IMR-90 (cell line): ENCODE data around the gene ECSIT. TPM values are rescaled to one million over a fixed set of nuclear protein-coding genes. Genes with fewer than 3 reads are reported as not detected.

Source experiments
- ATAC-seq: fragments of 200-7000 bp; cut with Tn5 transposase; 2 replicates; pipeline ENCODE4 v1.9.1; 2020; ENCODE audit warnings: low read depth, mild to moderate bottlenecking, moderate library complexity
- BruUV-seq: library from RNA; stranded (reverse); fragments of 400-500 nt; replicated peaks from 2 replicates; lab custom pipeline; 2021; lab: Mats Ljungman, UMichigan
- CTCF ChIA-PET: fragments of 300-600 bp; formaldehyde crosslinking; extraction: SDS; loops from one replicate; lab custom pipeline; 2021; ENCODE audit warnings: antibody characterized with exemption; lab: Yijun Ruan, JAX
- POLR2A ChIA-PET: fragments of 300-600 bp; sonication (Branson Sonifier 250); formaldehyde crosslinking; loops from one replicate; lab custom pipeline; 2022; ENCODE audit warnings: antibody characterized with exemption; ENCODE audit not compliant: unreplicated experiment; lab: Charles Lee
- DNase-seq: peaks from one replicate; pipeline ENCODE4 v3.0.0; 2013
- H2AFZ ChIP-seq: replicated peaks from 2 replicates; pipeline ENCODE3; 2013; ENCODE audit warnings: low read length, mild to moderate bottlenecking; ENCODE audit not compliant: poor library complexity
- H2AK5ac ChIP-seq: 2 replicates; pipeline ENCODE4 v1.6.1; 2013; ENCODE audit warnings: low read depth, low read length, inconsistent platforms
- H2AK9ac ChIP-seq: replicated peaks from 2 replicates; pipeline ENCODE3; 2013; ENCODE audit warnings: mild to moderate bottlenecking, low read depth, low read length, moderate library complexity; ENCODE audit not compliant: poor library complexity
- H2BK120ac ChIP-seq: 2 replicates; pipeline ENCODE4 v1.6.1; 2013; ENCODE audit warnings: low read depth, low read length, inconsistent platforms
- H2BK15ac ChIP-seq: 3 replicates; pipeline ENCODE4 v1.6.1; 2013; ENCODE audit warnings: low read depth, low read length, inconsistent platforms
- H2BK20ac ChIP-seq: 2 replicates; pipeline ENCODE4 v1.6.1; 2013; ENCODE audit warnings: low read depth, mild to moderate bottlenecking, inconsistent platforms, low read length, moderate library complexity
- H2BK5ac ChIP-seq: 2 replicates; pipeline ENCODE4 v1.6.1; 2013; ENCODE audit warnings: mild to moderate bottlenecking, low read depth, low read length, inconsistent platforms; ENCODE audit not compliant: poor library complexity, severe bottlenecking
- H3K14ac ChIP-seq: replicated peaks from 2 replicates; pipeline ENCODE4 v1.6.1; 2013; ENCODE audit warnings: low read depth, low read length, inconsistent platforms
- H3K18ac ChIP-seq: 2 replicates; pipeline ENCODE4 v1.6.1; 2013; ENCODE audit warnings: low read depth, low read length, control low read depth
- H3K23ac ChIP-seq: 2 replicates; pipeline ENCODE4 v1.6.1; 2013; ENCODE audit warnings: low read depth, low read length, inconsistent platforms
- H3K27ac ChIP-seq: 2 replicates; pipeline ENCODE4 v1.5.1; 2013; ENCODE audit warnings: mild to moderate bottlenecking, control low read depth, low read length; ENCODE audit not compliant: insufficient read depth
- H3K27me3 ChIP-seq: 2 replicates; pipeline ENCODE4 v1.6.1; 2013; ENCODE audit warnings: low read length; ENCODE audit not compliant: control insufficient read depth, insufficient read depth
- H3K36me3 ChIP-seq: 2 replicates; pipeline ENCODE4 v1.6.1; 2013; ENCODE audit warnings: low read length, mixed read lengths; ENCODE audit not compliant: control insufficient read depth, insufficient read depth
- H3K4ac ChIP-seq: 2 replicates; pipeline ENCODE4 v1.6.1; 2013; ENCODE audit warnings: low read depth, low read length, inconsistent platforms
- H3K4me1 ChIP-seq: 2 replicates; pipeline ENCODE4 v1.6.1; 2013; ENCODE audit warnings: low read length, mixed read lengths; ENCODE audit not compliant: control insufficient read depth, insufficient read depth
- H3K4me2 ChIP-seq: 2 replicates; pipeline ENCODE4 v1.6.1; 2013; ENCODE audit warnings: low read depth, mild to moderate bottlenecking, control low read depth, low read length, moderate library complexity
- H3K4me3 ChIP-seq: 2 replicates; pipeline ENCODE4 v1.5.1; 2013; ENCODE audit warnings: low read depth, mild to moderate bottlenecking, control low read depth, low read length, moderate library complexity; ENCODE audit not compliant: insufficient read depth
- H3K56ac ChIP-seq: 2 replicates; pipeline ENCODE4 v1.6.1; 2013; ENCODE audit warnings: low read length, inconsistent platforms; ENCODE audit not compliant: insufficient read depth; ENCODE audit errors: extremely low read depth
- H3K79me1 ChIP-seq, 2 experiments: 2 replicates each; pipeline ENCODE4 v1.6.1; 2013; ENCODE audit warnings: low read length in 2 of 2, inconsistent platforms in 1 of 2, low read depth in 1 of 2
- H3K9ac ChIP-seq: 2 replicates; pipeline ENCODE4 v1.6.1; 2013; ENCODE audit warnings: low read depth, low read length, control low read depth
- H3K9me1 ChIP-seq: 2 replicates; pipeline ENCODE4 v1.6.1; 2013; ENCODE audit warnings: low read length, inconsistent platforms; ENCODE audit not compliant: insufficient read depth
- H3K9me3 ChIP-seq: 2 replicates; pipeline ENCODE4 v1.6.1; 2013; ENCODE audit warnings: low read length; ENCODE audit not compliant: control insufficient read depth, insufficient read depth
- H4K20me1 ChIP-seq: 2 replicates; pipeline ENCODE4 v1.6.1; 2013; ENCODE audit warnings: low read length, inconsistent platforms; ENCODE audit not compliant: insufficient read depth
- H4K5ac ChIP-seq: 2 replicates; pipeline ENCODE4 v1.6.1; 2013; ENCODE audit warnings: mild to moderate bottlenecking, low read depth, low read length, control low read depth
- H4K8ac ChIP-seq, 2 experiments: 2 replicates each; pipeline ENCODE4 v1.6.1; 2013; ENCODE audit warnings: low read depth in 2 of 2, low read length in 2 of 2, control low read depth in 1 of 2, inconsistent platforms in 1 of 2
- H4K91ac ChIP-seq: 2 replicates; pipeline ENCODE4 v1.6.1; 2013; ENCODE audit warnings: low read depth, low read length, inconsistent platforms; ENCODE audit not compliant: insufficient read depth
- CHD1 ChIP-seq: IDR thresholded peaks from 2 replicates; pipeline ENCODE4 v1.6.1; 2012; ENCODE audit warnings: low read depth, low read length, improper control_type of control experiment
- MAZ ChIP-seq: IDR thresholded peaks from 2 replicates; pipeline ENCODE4 v1.6.1; 2012; ENCODE audit warnings: low read depth, mild to moderate bottlenecking, low read length, improper control_type of control experiment, moderate library complexity, borderline replicate concordance
- NFE2L2 ChIP-seq: fragments of 150-350 bp; IDR thresholded peaks from 2 replicates; pipeline ENCODE4 v1.6.1; 2016; ENCODE audit warnings: low read depth, mild to moderate bottlenecking, low read length
- RAD21 ChIP-seq: IDR thresholded peaks from 2 replicates; pipeline ENCODE4 v1.6.1; 2012; ENCODE audit warnings: low read length, improper control_type of control experiment
- SMC3 ChIP-seq: fragments of 150-350 bp; IDR thresholded peaks from 2 replicates; pipeline ENCODE4 v1.6.1; 2016; ENCODE audit warnings: low read depth, mild to moderate bottlenecking, antibody characterized with exemption, low read length, moderate library complexity
- USF2 ChIP-seq: fragments of 150-350 bp; IDR thresholded peaks from 2 replicates; pipeline ENCODE4 v1.6.1; 2017; ENCODE audit warnings: mild to moderate bottlenecking, antibody characterized with exemption, low read length, low read depth
- WGBS, 2 experiments: methylation state at CpG; one replicate each; pipeline versions ENCODE4 v1.1.5 to v1.1.7; 2013; ENCODE audit warnings: missing lambda C conversion rate in 2 of 2; ENCODE audit not compliant: insufficient read length in 1 of 2; ENCODE audit errors: extremely low coverage in 2 of 2; 5-methylcytosine and 5-hydroxymethylcytosine counted together
- dilution Hi-C: fragments of 300-500 bp; cut with HindIII; formaldehyde crosslinking; loops from one replicate; pipeline ENCODE4 v1.14.3; 2018; ENCODE audit warnings: low sequenced_read_pairs; ENCODE audit not compliant: unreplicated experiment
- in situ Hi-C: fragments of 300-500 bp; cut with MboI; formaldehyde crosslinking; loops from 3 replicates; pipeline ENCODE4 v1.14.3; 2019; ENCODE audit warnings: low sequenced_read_pairs, inconsistent platforms, mixed read lengths
- intact Hi-C: fragments of 100-400 bp; cut with micrococcal nuclease; formaldehyde crosslinking; loops from 2 replicates; pipeline ENCODE4 v1.10.0; 2022
- polyA plus RNA-seq, 3 experiments: library from polyadenylated mRNA; depleted of rRNA; stranded (reverse); fragments of >200 nt; gene quantifications; 2 replicates each; pipeline ENCODE4 v1.2.3, GENCODE V29; 2012; ENCODE audit warnings: low replicate concordance in 1 of 3
- total RNA-seq: library from RNA; depleted of rRNA; stranded (reverse); fragments of >200 nt; gene quantifications from 2 replicates; pipeline ENCODE4 v1.2.3, GENCODE V29; 2012
- TF ChIP-seq, protein P1 (sequence below): fragments of 150-350 bp; IDR thresholded peaks from 2 replicates; pipeline ENCODE4 v1.6.1; 2016; ENCODE audit warnings: low read depth, mild to moderate bottlenecking, low read length, moderate library complexity, borderline replicate concordance

The ECSIT gene
- total and polyA plus RNA-seq, 2 of the 4 experiments (the other 2 are of a cell fraction) = 30.5 to 42.3 TPM

DNA sequence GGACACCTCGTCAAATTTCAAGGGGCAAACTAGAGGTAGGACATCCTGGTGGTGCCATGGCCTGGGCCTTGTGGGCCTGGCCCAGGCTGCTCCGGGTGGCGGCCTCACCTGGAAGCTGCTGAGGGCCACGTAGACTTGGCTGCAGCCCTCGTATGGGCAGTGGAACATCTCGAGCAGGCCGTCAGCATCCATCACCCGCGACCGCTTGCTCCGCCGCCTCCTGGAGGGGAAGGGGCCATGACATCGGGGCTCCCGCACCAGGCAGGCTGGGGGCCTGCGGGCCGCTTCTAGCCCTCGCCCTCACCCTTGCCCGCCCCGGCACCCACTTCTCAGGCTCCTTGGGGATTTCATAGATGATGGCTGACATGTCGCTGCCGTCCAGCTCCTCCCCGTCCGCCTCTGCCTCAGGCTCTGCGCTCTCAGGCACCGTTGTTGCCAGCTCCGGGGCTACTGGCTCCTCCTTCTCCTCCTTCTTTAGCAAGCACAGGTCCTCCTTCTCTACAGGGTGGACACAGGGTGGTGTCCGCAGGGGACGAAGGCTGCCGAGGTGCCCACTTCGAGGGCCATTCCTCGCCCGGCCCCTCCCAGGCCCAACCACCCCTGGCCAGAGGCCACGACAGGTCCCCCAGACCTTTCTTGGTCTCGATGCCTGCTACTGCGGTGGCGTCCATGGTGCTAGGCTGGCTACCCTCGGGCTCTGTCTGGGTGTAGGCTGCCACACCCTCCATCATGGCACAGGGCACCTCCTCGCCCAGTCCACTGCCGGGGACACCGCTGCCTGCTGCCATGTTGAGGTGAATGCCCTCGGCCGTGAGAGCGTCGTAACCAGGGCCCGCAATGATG is 42.1 kb downstream of the ECSIT start:
- H2BK120ac ChIP-seq = no peak overlapping the region
- no peak overlapping the region for H2BK20ac ChIP-seq
- no peak overlapping the region for H2BK5ac ChIP-seq
- no peak overlapping the region for H3K9ac ChIP-seq
- WGBS, 2 experiments = 86% methylated on average over 30 of the region's 45 CpGs; no CpG with 5 or more reads in 1 of the 2 experiments
- ChIA-PET CTCF (no interaction called here), POLR2A (no interaction called here)
- no peak overlapping the region for H4K5ac ChIP-seq
- H3K14ac ChIP-seq = no peak overlapping the region
- H2AK5ac ChIP-seq = no peak overlapping the region
- no peak overlapping the region for H3K27ac ChIP-seq
- no peak overlapping the region for H3K23ac ChIP-seq
- no peaks in the 10 kb centered on the region for H3K79me1 ChIP-seq
- no peaks in the 10 kb centered on the region for H3K9me3 ChIP-seq
- no peak overlapping the region for H3K4me2 ChIP-seq
- H4K8ac ChIP-seq = no peak overlapping the region
- H4K20me1 ChIP-seq = no peaks in the 10 kb centered on the region
- no peak overlapping the region for H3K4ac ChIP-seq
- no TSS peak for BruUV-seq
- no peak overlapping the region for H2AK9ac ChIP-seq
- intact Hi-C loops (no loop called here), in situ Hi-C loops (no loop called here), dilution Hi-C loops (no loop called here)
- H2AFZ ChIP-seq = no peak overlapping the region
- no peak overlapping the region for H3K56ac ChIP-seq
- H3K36me3 ChIP-seq = peaks cover 2% of the 10 kb centered on the region; the same call in 1 of the 2 replicates
- H3K9me1 ChIP-seq = no peaks in the 10 kb centered on the region; the same call in 1 of the 2 replicates
- peaks cover 2% of the 10 kb centered on the region; the same call in 1 of the 2 replicates for H3K4me1 ChIP-seq
- no peak for ATAC-seq
- peaks cover 4% of the 10 kb centered on the region; the same call in 1 of the 2 replicates for H3K27me3 ChIP-seq
- no peak overlapping the region for H3K18ac ChIP-seq
- H4K91ac ChIP-seq = no peak overlapping the region
- H3K4me3 ChIP-seq = no peak overlapping the region
- TF ChIP-seq NFE2L2 (no peak), MAZ (no peak), USF2 (no peak), SMC3 (no peak), RAD21 (no peak), CHD1 (no peak)
- TF ChIP-seq, protein P1, sequence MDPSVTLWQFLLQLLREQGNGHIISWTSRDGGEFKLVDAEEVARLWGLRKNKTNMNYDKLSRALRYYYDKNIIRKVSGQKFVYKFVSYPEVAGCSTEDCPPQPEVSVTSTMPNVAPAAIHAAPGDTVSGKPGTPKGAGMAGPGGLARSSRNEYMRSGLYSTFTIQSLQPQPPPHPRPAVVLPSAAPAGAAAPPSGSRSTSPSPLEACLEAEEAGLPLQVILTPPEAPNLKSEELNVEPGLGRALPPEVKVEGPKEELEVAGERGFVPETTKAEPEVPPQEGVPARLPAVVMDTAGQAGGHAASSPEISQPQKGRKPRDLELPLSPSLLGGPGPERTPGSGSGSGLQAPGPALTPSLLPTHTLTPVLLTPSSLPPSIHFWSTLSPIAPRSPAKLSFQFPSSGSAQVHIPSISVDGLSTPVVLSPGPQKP = no peak
- H2BK15ac ChIP-seq = no peak overlapping the region
- no peak for DNase-seq
